WTC11 (cell line): ENCODE results near the gene UBTD1. TPM values are rescaled to one million over a fixed set of nuclear protein-coding genes. Genes with fewer than 3 reads are reported as not detected.

ENCODE experiments used
- ATAC-seq: fragments of 200-7000 bp; cut with Tn5 transposase; 2 replicates; pipeline ENCODE4 v1.10.0; 2021; ENCODE audit warnings: mild to moderate bottlenecking, moderate library complexity
- CTCF ChIA-PET: fragments of 300-600 bp; sonication (Branson Sonifier 250); formaldehyde crosslinking; loops from one replicate; lab custom pipeline; 2021; ENCODE audit warnings: antibody characterized with exemption; lab: Charles Lee
- POLR2A ChIA-PET: fragments of 350-600 bp; sonication (Branson Sonifier 250); formaldehyde crosslinking; loops from one replicate; lab custom pipeline; 2021; ENCODE audit warnings: antibody characterized with exemption; lab: Charles Lee
- DNase-seq: peaks from one replicate; pipeline ENCODE4 v3.0.0; 2021; ENCODE audit warnings: low spot score
- H3K27ac Mint-ChIP-seq: 2 replicates; pipeline ENCODE4 v1.8.0; 2021; ENCODE audit warnings: mixed read lengths
- H3K27me3 Mint-ChIP-seq: 2 replicates; pipeline ENCODE4 v1.8.0; 2021; ENCODE audit warnings: low read depth, mild to moderate bottlenecking, moderate library complexity, mixed read lengths
- H3K36me3 Mint-ChIP-seq: 2 replicates; pipeline ENCODE4 v1.8.0; 2021; ENCODE audit warnings: mixed read lengths
- H3K4me1 Mint-ChIP-seq: 2 replicates; pipeline ENCODE4 v1.8.0; 2022; ENCODE audit warnings: mixed read lengths
- H3K4me3 Mint-ChIP-seq: 2 replicates; pipeline ENCODE4 v1.8.0; 2021; ENCODE audit warnings: mild to moderate bottlenecking, moderate library complexity, mixed read lengths
- H3K9me3 Mint-ChIP-seq: 2 replicates; pipeline ENCODE4 v1.8.0; 2021; ENCODE audit warnings: mixed read lengths
- ELF4 ChIP-seq: sonication (generic); formaldehyde crosslinking; IDR thresholded peaks from 2 replicates; pipeline ENCODE4 v1.8.1; 2022; ENCODE audit warnings: low read depth, mild to moderate bottlenecking, moderate library complexity, missing genetic modification reagents
- EMX1 ChIP-seq: fragments of 250-450 bp; sonication (Bioruptor Pico); IDR thresholded peaks from 2 replicates; pipeline ENCODE4 v1.8.0; 2021; ENCODE audit warnings: mild to moderate bottlenecking
- FOXP1 ChIP-seq: sonication (generic); formaldehyde crosslinking; IDR thresholded peaks from 2 replicates; pipeline ENCODE4 v1.8.0; 2022; ENCODE audit warnings: missing genetic modification reagents, mild to moderate bottlenecking, moderate library complexity, borderline replicate concordance
- GTF2I ChIP-seq: fragments of 250-450 bp; sonication (Bioruptor Pico); conservative IDR thresholded peaks from 2 replicates; pipeline ENCODE4 v1.4.0; 2021; ENCODE audit warnings: mild to moderate bottlenecking
- IRF2 ChIP-seq: sonication (generic); formaldehyde crosslinking; IDR thresholded peaks from 2 replicates; pipeline ENCODE4 v1.8.0; 2022; ENCODE audit warnings: low read depth, missing genetic modification reagents, borderline replicate concordance
- JUN ChIP-seq: sonication (generic); formaldehyde crosslinking; IDR thresholded peaks from 2 replicates; pipeline ENCODE4 v1.8.0; 2023; ENCODE audit warnings: mild to moderate bottlenecking, missing genetic modification reagents
- KAT7 ChIP-seq: sonication (generic); formaldehyde crosslinking; IDR thresholded peaks from 2 replicates; pipeline ENCODE4 v1.8.1; 2023; ENCODE audit warnings: missing genetic modification reagents, mild to moderate bottlenecking, borderline replicate concordance
- NFYB ChIP-seq: sonication (generic); formaldehyde crosslinking; conservative IDR thresholded peaks from 2 replicates; pipeline ENCODE4 v1.8.0; 2022; ENCODE audit warnings: low read depth, missing genetic modification reagents
- SMAD4 ChIP-seq: sonication (generic); formaldehyde crosslinking; IDR thresholded peaks from 2 replicates; pipeline ENCODE4 v1.8.0; 2022; ENCODE audit warnings: mild to moderate bottlenecking, missing genetic modification reagents
- SP1 ChIP-seq: sonication (generic); formaldehyde crosslinking; conservative IDR thresholded peaks from 2 replicates; pipeline ENCODE4 v1.8.1; 2022; ENCODE audit warnings: missing genetic modification reagents
- TEAD1 ChIP-seq: sonication (generic); formaldehyde crosslinking; IDR thresholded peaks from 2 replicates; pipeline ENCODE4 v1.8.0; 2022; ENCODE audit warnings: mild to moderate bottlenecking, missing genetic modification reagents
- ZBTB21 ChIP-seq: sonication (generic); formaldehyde crosslinking; IDR thresholded peaks from 2 replicates; pipeline ENCODE4 v1.8.1; 2023; ENCODE audit warnings: mild to moderate bottlenecking, missing genetic modification reagents, borderline replicate concordance
- total RNA-seq: library from RNA; stranded (reverse); gene quantifications from 3 replicates; pipeline ENCODE4 v1.2.3, GENCODE V29; 2021
- TF ChIP-seq, protein P1 (sequence below): fragments of 250-450 bp; sonication (Bioruptor Pico); IDR thresholded peaks from 2 replicates; pipeline ENCODE4 v1.8.0; 2021; ENCODE audit warnings: mild to moderate bottlenecking
- TF ChIP-seq, protein P2 (sequence below): sonication (generic); formaldehyde crosslinking; IDR thresholded peaks from 2 replicates; pipeline ENCODE4 v1.8.0; 2022; ENCODE audit warnings: mild to moderate bottlenecking, missing genetic modification reagents
- TF ChIP-seq, protein P3 (sequence below): sonication (generic); formaldehyde crosslinking; IDR thresholded peaks from 2 replicates; pipeline ENCODE4 v1.8.1; 2023; ENCODE audit warnings: mild to moderate bottlenecking, missing genetic modification reagents, moderate library complexity
- TF ChIP-seq, protein P4 (sequence below): sonication (generic); formaldehyde crosslinking; IDR thresholded peaks from 2 replicates; pipeline ENCODE4 v1.8.1; 2022; ENCODE audit warnings: mild to moderate bottlenecking, moderate library complexity, missing genetic modification reagents
- TF ChIP-seq, protein P5 (sequence below): sonication (generic); formaldehyde crosslinking; IDR thresholded peaks from 2 replicates; pipeline ENCODE4 v1.8.1; 2022; ENCODE audit warnings: missing genetic modification reagents, borderline replicate concordance
- TF ChIP-seq, protein P6 (sequence below): fragments of 250-450 bp; sonication (Bioruptor Pico); conservative IDR thresholded peaks from 2 replicates; pipeline ENCODE4 v1.9.0; 2021; ENCODE audit warnings: mild to moderate bottlenecking
- TF ChIP-seq, protein P7 (sequence below): fragments of 250-450 bp; sonication (Bioruptor Pico); IDR thresholded peaks from 2 replicates; pipeline ENCODE4 v1.9.0; 2021; ENCODE audit warnings: moderate library complexity, mild to moderate bottlenecking, inconsistent platforms, borderline replicate concordance
- TF ChIP-seq, protein P8 (sequence below): sonication (generic); formaldehyde crosslinking; IDR thresholded peaks from 2 replicates; pipeline ENCODE4 v1.8.0; 2023; ENCODE audit warnings: missing genetic modification reagents
- TF ChIP-seq, protein P9 (sequence below): fragments of 200-600 bp; IDR thresholded peaks from 2 replicates; pipeline ENCODE4 v1.8.0; 2022; ENCODE audit warnings: antibody characterized with exemption

UBTD1 gene
- total RNA-seq, 1 experiment from 2014 or later, result 35.7 TPM

DNA sequence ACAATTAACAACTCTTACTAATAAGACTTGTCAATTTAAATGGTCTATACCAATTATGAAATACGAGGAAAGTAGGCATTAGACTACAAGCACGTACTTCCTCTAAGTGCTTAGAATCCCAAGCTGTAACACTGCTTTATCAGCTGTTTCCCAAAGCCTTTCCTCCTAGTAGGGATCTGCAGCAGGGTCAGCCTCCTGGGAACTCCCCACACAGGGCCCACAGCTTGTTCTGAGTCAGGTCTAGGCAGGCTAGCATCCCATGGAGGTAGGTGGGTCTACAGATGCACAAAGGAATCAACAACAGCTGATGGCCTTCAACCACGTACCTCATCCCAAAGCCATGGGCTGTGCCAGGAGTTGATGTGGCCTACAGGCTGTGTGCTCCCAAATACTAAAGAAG is 15.2 kb upstream of the UBTD1 start (continued):
- TF ChIP-seq, protein P1, sequence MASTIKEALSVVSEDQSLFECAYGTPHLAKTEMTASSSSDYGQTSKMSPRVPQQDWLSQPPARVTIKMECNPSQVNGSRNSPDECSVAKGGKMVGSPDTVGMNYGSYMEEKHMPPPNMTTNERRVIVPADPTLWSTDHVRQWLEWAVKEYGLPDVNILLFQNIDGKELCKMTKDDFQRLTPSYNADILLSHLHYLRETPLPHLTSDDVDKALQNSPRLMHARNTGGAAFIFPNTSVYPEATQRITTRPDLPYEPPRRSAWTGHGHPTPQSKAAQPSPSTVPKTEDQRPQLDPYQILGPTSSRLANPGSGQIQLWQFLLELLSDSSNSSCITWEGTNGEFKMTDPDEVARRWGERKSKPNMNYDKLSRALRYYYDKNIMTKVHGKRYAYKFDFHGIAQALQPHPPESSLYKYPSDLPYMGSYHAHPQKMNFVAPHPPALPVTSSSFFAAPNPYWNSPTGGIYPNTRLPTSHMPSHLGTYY (CRISPR knock-in tag), result no peak
- no peak for TF ChIP-seq EMX1
- TF ChIP-seq, protein P2, sequence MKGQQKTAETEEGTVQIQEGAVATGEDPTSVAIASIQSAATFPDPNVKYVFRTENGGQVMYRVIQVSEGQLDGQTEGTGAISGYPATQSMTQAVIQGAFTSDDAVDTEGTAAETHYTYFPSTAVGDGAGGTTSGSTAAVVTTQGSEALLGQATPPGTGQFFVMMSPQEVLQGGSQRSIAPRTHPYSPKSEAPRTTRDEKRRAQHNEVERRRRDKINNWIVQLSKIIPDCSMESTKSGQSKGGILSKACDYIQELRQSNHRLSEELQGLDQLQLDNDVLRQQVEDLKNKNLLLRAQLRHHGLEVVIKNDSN (CRISPR knock-in tag), result no peak
- TF ChIP-seq, protein P3, sequence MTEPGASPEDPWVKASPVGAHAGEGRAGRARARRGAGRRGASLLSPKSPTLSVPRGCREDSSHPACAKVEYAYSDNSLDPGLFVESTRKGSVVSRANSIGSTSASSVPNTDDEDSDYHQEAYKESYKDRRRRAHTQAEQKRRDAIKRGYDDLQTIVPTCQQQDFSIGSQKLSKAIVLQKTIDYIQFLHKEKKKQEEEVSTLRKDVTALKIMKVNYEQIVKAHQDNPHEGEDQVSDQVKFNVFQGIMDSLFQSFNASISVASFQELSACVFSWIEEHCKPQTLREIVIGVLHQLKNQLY (CRISPR knock-in tag), result no peak
- no peak for TF ChIP-seq TEAD1 (CRISPR knock-in tag)
- TF ChIP-seq, protein P4, sequence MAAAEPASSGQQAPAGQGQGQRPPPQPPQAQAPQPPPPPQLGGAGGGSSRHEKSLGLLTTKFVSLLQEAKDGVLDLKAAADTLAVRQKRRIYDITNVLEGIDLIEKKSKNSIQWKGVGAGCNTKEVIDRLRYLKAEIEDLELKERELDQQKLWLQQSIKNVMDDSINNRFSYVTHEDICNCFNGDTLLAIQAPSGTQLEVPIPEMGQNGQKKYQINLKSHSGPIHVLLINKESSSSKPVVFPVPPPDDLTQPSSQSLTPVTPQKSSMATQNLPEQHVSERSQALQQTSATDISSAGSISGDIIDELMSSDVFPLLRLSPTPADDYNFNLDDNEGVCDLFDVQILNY, result no peak
- TF ChIP-seq ELF4 (CRISPR knock-in tag), result no peak
- no peak for TF ChIP-seq NFYB (CRISPR knock-in tag)

DNA sequence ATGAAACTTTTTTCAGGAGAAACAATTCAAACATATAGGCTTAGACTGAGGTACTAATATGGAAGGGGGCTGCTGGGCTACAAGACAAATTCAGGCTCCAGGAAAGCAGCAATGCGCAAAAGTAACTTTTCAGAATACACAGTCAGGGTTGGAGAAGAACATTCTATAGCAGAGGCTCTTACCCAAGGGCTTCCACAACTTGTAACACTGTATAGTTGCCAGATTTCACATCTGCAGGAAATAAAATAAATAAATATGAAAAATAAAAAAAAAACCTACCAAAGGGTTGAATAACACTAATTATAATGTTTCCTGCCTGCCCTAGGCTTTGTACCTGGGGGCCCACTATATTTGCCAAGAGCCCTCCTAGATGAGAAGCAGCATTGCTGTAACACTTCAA is 14.8 kb upstream of the UBTD1 start:
- peak overlapping the region; percentile 60 for H3K27ac Mint-ChIP-seq
- DNase-seq (no peak), ATAC-seq (no peak)
- H3K4me1 Mint-ChIP-seq, result peaks cover 22% of the 10 kb centered on the region
- TF ChIP-seq FOXP1 (CRISPR knock-in tag) (no peak), ZBTB21 (CRISPR knock-in tag) (no peak), IRF2 (CRISPR knock-in tag) (no peak), TEAD1 (CRISPR knock-in tag) (no peak)
- H3K9me3 Mint-ChIP-seq, result no peaks in the 10 kb centered on the region
- CTCF ChIA-PET, result interaction anchor here (1.3 kb wide), 2 partner anchors 51 to 128 kb away, joined by 3 to 4 read pairs; no protein-coding TSS in a partner anchor
- H3K27me3 Mint-ChIP-seq, result no peaks in the 10 kb centered on the region
- POLR2A ChIA-PET, result no interaction called here
- H3K36me3 Mint-ChIP-seq, result peaks cover 18% of the 10 kb centered on the region
- no peak overlapping the region for H3K4me3 Mint-ChIP-seq

DNA sequence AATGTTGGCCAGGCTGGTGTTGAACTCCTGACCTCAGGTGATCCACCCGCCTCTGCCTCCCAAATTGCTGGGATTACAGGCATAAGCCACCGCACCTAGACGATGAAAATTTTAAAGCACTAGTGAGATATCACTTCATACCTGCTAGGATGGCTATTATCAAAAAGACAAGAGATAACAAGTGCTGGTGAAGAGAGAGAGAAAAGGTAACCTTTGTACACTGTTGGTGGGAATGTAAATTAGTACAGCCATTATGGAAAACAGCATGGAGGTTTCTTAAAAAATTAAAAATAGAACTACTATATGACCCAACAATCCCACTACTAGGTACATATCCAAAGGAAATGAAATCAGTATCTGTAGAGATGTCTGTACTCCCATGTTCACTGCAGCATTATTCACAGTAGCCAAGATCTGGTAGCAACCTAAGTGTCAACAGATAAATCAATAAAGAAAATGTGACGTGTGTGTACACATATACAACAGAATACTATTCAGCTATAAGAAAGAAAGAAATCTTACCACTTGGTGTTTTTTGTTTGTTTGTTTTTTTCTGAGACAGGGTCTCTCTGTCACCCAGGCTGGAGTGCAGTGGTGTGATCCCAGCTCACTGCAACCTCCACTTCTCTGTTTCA is 13.0 kb upstream of the UBTD1 start:
- H3K27ac Mint-ChIP-seq, result no peak overlapping the region
- H3K36me3 Mint-ChIP-seq, result peaks cover 11% of the 10 kb centered on the region
- peaks cover 21% of the 10 kb centered on the region for H3K4me1 Mint-ChIP-seq
- H3K9me3 Mint-ChIP-seq, result no peaks in the 10 kb centered on the region
- no peaks in the 10 kb centered on the region for H3K27me3 Mint-ChIP-seq
- no peak for DNase-seq
- ChIA-PET POLR2A (no interaction called here), CTCF (interaction anchor here (1.6 kb wide), 1 partner anchor 49 kb away, joined by 3 read pairs; no protein-coding TSS in a partner anchor)
- no peak overlapping the region for H3K4me3 Mint-ChIP-seq
- ATAC-seq, result no peak
- no peak for TF ChIP-seq SP1 (CRISPR knock-in tag)
- TF ChIP-seq SMAD4, result no peak
- TF ChIP-seq, protein P5, sequence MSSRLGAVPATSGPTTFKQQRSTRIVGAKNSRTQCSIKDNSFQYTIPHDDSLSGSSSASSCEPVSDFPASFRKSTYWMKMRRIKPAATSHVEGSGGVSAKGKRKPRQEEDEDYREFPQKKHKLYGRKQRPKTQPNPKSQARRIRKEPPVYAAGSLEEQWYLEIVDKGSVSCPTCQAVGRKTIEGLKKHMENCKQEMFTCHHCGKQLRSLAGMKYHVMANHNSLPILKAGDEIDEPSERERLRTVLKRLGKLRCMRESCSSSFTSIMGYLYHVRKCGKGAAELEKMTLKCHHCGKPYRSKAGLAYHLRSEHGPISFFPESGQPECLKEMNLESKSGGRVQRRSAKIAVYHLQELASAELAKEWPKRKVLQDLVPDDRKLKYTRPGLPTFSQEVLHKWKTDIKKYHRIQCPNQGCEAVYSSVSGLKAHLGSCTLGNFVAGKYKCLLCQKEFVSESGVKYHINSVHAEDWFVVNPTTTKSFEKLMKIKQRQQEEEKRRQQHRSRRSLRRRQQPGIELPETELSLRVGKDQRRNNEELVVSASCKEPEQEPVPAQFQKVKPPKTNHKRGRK, result no peak
- TF ChIP-seq, protein P4, result no peak
- TF ChIP-seq, protein P6, sequence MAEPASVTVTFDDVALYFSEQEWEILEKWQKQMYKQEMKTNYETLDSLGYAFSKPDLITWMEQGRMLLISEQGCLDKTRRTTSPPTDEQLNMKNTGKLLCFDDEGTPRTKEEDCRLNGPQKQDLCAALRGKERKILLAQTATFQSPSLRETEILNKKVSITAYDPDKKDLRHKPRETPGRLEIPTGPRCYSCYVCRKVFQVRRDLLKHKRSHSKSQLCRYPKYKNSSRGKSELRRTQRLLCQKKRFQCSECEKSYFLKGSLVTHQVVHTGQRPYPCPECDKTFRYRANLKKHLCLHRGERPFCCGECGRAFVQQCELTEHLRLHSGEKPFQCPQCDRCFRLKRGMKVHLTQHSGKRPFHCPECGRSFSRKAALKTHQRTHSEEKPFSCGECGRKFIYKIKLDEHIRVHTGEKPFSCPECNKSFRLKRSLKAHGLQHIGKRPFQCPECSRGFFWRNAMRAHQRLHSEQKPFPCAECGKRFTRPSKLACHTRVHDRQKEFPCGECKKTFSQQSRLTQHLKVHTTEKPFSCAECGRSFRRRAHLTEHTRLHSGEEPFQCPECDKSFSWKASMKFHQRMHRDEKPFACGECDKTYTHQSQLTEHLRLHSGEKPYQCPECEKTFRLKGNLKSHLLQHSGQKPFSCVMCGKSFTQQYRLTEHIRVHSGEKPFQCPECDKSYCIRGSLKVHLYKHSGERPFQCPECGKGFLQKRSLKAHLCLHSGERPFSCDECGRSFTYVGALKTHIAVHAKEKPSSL, result no peak
- no peak for TF ChIP-seq GTF2I (CRISPR knock-in tag)
- TF ChIP-seq, protein P7, sequence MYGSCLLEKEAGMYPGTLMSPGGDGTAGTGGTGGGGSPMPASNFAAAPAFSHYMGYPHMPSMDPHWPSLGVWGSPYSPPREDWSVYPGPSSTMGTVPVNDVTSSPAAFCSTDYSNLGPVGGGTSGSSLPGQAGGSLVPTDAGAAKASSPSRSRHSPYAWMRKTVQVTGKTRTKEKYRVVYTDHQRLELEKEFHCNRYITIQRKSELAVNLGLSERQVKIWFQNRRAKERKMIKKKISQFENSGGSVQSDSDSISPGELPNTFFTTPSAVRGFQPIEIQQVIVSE, result no peak
- TF ChIP-seq, protein P8, sequence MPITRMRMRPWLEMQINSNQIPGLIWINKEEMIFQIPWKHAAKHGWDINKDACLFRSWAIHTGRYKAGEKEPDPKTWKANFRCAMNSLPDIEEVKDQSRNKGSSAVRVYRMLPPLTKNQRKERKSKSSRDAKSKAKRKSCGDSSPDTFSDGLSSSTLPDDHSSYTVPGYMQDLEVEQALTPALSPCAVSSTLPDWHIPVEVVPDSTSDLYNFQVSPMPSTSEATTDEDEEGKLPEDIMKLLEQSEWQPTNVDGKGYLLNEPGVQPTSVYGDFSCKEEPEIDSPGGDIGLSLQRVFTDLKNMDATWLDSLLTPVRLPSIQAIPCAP, result no peak
- TF ChIP-seq JUN (CRISPR knock-in tag), result no peak
- TF ChIP-seq KAT7, result no peak
- TF ChIP-seq, protein P9, sequence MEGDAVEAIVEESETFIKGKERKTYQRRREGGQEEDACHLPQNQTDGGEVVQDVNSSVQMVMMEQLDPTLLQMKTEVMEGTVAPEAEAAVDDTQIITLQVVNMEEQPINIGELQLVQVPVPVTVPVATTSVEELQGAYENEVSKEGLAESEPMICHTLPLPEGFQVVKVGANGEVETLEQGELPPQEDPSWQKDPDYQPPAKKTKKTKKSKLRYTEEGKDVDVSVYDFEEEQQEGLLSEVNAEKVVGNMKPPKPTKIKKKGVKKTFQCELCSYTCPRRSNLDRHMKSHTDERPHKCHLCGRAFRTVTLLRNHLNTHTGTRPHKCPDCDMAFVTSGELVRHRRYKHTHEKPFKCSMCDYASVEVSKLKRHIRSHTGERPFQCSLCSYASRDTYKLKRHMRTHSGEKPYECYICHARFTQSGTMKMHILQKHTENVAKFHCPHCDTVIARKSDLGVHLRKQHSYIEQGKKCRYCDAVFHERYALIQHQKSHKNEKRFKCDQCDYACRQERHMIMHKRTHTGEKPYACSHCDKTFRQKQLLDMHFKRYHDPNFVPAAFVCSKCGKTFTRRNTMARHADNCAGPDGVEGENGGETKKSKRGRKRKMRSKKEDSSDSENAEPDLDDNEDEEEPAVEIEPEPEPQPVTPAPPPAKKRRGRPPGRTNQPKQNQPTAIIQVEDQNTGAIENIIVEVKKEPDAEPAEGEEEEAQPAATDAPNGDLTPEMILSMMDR, result no peak
